Measurements from ENCODE around the gene KDM6A.
"Not testable (repeated sequence)": the region's sequence is repeated elsewhere in the genome, so short reads cannot be mapped to it uniquely, and the experiment has no call there.

Gene KDM6A

DNA sequence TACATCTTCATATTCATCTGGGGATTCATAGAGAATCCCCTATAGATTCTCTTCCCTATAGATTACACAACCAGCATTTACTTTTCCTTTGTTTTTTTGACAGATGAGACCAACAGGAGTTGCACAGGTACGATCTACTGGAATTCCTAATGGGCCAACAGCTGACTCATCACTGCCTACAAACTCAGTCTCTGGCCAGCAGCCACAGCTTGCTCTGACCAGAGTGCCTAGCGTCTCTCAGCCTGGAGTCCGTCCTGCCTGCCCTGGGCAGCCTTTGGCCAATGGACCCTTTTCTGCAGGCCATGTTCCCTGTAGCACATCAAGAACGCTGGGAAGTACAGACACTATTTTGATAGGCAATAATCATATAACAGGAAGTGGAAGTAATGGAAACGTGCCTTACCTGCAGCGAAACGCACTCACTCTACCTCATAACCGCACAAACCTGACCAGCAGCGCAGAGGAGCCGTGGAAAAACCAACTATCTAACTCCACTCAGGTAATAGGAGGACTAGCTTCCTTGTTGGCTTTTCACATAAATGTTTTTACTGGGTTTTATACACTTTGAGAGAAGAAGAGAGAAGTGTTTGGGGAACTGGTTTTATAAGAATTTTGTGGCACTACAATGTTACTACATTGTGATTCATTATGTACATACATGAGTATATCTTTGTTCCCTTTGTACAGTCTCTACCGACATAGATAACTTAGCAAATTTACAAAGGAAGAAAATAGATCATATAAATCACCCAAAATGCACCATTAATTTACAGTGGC is 190.5 kb downstream of the KDM6A start:
- DNase-seq, result no peak
- no peak for TF ChIP-seq POLR2A (IDR thresholded peaks at IDR 0.05; ENCODE audit: low read length)
- no peak for TF ChIP-seq GATA1 (IDR thresholded peaks at IDR 0.05; ENCODE audit: low read depth, low read length)

DNA sequence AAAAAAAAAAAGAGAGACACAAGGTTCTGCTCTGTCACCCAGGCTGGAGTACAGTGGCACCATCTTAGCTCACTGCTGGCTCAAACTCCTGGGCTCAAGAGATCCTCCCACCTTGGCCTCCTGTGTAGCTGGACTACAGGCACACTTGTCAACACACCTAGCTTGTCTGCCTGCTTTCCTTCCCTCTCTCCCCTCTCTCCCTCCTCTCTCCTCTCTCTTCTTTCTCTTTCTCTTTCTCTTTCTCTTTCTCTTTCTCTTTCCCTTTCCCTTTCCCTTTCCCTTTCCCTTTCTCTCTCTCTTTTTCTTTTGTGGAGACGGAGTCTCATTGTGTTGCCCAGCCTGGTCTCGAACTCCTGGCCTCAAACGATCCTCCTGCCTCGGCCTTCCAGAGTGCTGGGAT is 195.6 kb downstream of the KDM6A start:
- DNase-seq, result peak; percentile 12 to 50
- TF ChIP-seq POLR2A (IDR thresholded peaks at IDR 0.05; ENCODE audit: low read length), result no peak
- no peak for TF ChIP-seq GATA1 (IDR thresholded peaks at IDR 0.05; ENCODE audit: low read depth, low read length)

DNA sequence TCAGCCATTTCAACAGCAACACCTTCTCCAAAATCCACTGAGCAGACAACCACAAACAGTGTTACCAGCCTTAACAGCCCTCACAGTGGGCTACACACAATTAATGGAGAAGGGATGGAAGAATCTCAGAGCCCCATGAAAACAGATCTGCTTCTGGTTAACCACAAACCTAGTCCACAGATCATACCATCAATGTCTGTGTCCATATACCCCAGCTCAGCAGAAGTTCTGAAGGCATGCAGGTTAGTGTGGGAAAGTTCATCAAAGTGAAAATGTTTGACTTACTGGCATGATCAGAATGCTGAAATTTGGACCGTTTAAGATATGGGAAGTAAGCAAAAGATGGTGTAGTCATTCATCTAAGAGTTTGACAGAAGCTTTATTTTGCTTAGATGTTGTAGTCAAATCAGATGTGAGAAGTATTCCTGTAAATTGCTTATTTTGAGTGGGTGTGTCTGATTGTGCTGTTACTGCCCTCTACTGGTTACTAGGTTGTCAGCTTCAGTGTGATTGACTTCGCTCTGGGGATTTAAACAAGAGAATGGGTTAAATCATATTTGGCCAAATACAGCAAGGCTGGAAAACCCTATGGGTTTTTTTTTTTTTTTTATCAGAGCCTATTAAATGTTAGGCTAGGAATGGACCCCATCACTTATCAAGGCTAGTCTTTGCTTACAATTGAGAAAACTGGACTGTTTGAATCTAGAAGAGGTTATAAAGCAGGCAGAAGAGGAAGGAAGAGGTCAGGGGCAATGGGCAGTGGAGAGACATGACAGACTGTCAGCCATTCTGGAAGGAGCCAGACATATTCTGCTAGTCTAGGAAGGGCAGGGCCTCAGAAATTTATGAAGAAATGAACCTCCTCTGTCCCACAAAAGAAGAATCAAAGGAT is 197.4 kb downstream of the KDM6A start:
- DNase-seq, result peak; percentile 59 to 74
- TF ChIP-seq POLR2A (IDR thresholded peaks at IDR 0.05; ENCODE audit: low read length) (no peak), GATA1 (IDR thresholded peaks at IDR 0.05; ENCODE audit: low read depth, low read length) (no peak)

DNA sequence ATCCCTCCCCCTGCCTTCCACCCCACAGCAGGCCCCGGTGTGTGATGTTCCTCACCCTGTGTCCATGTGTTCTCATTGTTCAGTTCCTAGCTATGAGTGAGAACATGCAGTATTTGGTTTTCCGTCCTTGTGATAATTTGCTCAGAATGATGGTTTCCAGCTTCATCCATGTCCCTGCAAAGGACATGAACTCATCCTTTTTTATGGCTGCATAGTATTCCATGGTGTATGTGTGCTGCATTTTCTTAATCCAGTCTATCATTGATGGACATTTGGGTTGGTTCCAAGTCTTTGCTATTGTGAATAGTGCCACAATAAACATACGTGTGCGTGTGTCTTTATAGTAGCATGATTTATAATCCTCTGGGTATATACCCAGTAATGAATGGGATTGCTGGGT is 200.0 kb downstream of the KDM6A start:
- not testable (repeated sequence) for DNase-seq

DNA sequence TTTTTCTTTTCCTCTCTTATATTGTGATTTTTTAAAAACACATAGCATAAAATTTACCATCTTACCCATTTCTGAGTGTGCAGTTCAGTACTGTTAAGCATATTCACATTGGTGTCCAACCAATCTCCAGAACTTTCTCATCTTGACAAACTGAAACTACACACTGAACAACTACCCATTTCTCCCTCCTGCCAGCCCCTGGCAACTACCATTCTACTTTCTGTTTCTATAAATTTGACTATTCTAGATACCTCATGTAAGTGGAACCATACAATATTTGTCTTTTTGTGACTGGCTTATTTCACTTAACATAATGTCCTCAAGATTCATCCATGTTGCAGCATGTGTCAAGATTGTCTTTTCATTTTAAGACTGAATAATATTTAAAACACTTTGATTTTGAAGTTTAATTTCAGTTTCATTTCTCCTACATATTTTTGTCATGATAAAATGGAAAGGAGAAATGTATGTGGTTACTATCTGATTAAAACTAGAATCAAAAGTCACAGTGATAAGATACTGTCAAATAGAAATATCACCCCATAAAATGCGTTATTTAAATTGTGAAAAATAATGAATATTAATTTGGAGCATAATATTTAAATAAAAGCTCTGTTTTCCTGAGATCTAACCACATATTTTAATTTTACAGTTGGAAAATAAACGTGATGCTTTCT is 204.9 kb downstream of the KDM6A start:
- no peak for DNase-seq
- TF ChIP-seq GATA1 (IDR thresholded peaks at IDR 0.05; ENCODE audit: low read depth, low read length) (no peak), POLR2A (IDR thresholded peaks at IDR 0.05; ENCODE audit: low read length) (no peak)

DNA sequence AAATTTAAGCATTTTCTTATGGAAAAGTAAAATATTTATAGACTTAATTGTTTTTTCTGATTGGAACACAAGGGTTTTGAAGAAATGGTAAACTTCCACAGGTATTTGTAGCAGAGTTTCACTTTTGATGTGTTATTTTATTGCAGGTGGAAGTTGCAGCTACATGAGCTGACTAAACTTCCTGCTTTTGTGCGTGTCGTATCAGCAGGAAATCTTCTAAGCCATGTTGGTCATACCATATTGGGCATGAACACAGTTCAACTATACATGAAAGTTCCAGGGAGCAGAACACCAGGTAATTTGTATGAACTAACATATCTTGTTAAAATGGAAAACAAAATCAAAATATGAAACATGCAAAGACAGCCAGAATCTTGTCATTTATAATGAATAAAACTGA is 210.3 kb downstream of the KDM6A start:
- no peak for DNase-seq
- no peak for TF ChIP-seq POLR2A (IDR thresholded peaks at IDR 0.05; ENCODE audit: low read length)
- TF ChIP-seq GATA1 (IDR thresholded peaks at IDR 0.05; ENCODE audit: low read depth, low read length), result no peak

DNA sequence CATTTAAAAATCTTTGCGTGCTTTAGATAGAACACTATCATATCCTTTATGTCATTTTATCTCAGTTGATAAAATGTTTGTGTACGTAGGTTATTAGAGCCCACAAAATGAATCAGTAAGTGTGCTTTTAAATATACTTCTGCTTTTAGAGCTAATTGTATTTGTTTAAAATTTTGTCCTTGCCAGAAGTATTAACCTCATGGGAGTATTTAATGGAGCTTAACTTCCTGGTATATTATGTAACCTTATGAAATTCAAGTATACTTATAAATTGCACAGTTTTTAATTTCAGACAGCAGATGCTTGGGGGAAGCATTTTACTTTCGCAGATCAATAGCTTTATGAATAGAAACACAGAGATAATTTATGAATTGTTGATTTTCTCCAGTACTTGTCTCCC is 237.5 kb downstream of the KDM6A start:
- TF ChIP-seq POLR2A (IDR thresholded peaks at IDR 0.05; ENCODE audit: low read length), result no peak
- no peak for TF ChIP-seq GATA1 (IDR thresholded peaks at IDR 0.05; ENCODE audit: low read depth, low read length)

DNA sequence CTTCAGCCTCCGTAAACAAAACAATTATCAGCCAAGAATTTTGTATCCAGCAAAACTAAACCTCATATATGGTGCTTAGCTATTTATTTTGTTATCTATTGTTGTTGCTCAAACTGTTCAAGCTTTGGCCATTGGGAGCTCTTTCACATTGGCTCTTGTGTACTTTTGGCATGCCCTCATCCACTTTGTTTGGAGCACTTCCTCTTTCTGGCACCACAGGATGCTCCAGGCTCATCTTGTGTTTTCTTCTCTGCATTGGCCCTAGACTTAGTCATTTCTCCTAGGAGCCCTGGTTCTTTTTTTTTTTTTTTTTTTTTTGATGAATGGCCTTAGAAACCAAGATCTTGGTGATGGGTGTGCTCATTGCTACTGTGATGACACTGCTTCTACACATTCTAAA is 253.2 kb downstream of the KDM6A start:
- TF ChIP-seq GATA1 (IDR thresholded peaks at IDR 0.05; ENCODE audit: low read depth, low read length) (no peak), POLR2A (IDR thresholded peaks at IDR 0.05; ENCODE audit: low read length) (no peak)

More for the DNA sequence above, 237.5 kb downstream of the KDM6A start:
- DNase-seq, result no peak

DNA sequence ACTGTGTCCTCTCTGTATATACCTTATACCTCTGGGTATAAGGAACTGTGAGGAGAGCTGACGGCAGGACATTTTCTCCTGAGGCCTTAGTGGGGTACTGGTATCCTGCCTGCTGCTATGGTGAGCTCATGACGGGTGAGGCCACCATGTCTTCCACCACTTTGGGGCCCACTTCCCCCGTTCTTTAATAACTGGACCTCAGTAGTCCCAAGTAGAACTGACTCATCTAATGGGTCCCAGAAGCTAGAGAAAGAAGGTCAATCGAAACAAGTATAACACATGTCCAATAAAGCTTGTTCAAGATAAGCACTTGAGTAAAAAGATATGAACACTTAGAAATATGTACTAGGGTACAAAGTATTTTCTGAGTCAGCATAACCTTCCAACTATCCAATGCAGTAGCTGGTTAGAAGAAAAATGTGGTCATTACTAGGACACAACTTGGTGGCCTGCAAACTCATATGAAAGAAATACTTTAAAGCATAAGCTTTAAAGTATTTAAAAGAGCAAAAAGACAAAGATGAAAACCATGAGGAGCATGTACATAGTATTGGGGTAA is 256.0 kb downstream of the KDM6A start:
- DNase-seq, result no peak
- TF ChIP-seq POLR2A (IDR thresholded peaks at IDR 0.05; ENCODE audit: low read length), result no peak
- TF ChIP-seq GATA1 (IDR thresholded peaks at IDR 0.05; ENCODE audit: low read depth, low read length), result no peak

More for the DNA sequence above, 253.2 kb downstream of the KDM6A start:
- DNase-seq, result no peak

DNA sequence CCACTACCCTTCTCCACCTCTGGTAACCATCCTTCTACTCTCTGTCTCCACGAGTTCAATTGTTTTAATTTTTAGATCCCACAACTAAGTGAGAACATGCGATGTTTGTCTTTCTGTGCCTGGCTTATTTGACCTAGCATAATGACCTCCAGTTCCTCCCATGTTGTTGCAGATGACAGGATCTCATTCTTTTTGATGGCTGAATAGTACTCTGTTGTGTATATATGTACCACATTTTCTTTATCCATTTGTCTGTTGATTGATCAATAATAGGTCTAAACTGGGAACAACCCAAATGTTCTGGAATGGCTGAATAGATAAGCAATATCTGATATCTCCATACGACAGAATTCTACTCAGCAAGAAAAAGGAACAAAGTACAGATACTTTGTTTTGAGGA is 260.5 kb downstream of the KDM6A start:
- TF ChIP-seq GATA1 (IDR thresholded peaks at IDR 0.05; ENCODE audit: low read depth, low read length), result no peak
- no peak for TF ChIP-seq POLR2A (IDR thresholded peaks at IDR 0.05; ENCODE audit: low read length)

DNA sequence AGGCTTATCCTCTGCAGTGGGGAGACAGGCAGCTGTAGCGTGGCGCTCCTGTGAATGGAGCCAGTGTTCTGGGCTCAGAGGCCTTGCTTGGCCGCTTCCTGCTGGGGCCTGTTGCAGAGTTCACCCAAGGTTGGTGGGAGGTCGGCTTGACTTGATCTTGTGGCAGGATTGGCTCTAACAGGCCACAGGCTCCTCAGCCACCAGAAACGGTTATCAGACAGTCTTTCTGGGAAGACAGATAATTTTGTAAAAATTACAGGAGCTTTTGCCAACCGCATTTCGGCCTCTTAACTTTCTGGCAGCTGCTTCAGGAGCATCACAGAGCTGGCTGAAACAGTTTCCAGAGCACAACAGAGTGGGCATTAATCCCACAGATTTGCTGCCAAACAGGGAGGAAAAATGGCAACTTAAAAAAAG is 261.3 kb downstream of the KDM6A start:
- TF ChIP-seq POLR2A (IDR thresholded peaks at IDR 0.05; ENCODE audit: low read length) (no peak), GATA1 (IDR thresholded peaks at IDR 0.05; ENCODE audit: low read depth, low read length) (no peak)
- DNase-seq, result no peak

More for the DNA sequence above, 260.5 kb downstream of the KDM6A start:
- no peak for DNase-seq

DNA sequence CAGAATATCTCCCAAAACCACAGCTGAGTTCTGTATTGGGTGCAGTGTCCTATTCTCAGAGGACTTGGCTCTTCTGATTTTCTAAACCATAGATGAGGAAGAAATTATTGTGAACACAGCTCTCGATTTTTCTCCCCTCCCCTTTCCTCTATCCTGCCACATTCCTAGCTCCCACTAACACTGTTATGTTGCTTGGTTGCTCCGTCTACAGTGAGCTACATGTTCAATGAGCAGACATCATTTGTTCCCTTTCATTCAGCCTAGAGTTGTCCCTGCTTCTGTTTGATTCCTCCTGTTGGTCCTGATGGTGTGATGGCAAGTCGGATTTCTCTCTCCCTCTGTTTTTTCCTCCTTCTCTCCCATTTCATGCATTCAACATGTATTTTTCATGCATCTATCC is 261.8 kb downstream of the KDM6A start:
- no peak for DNase-seq
- TF ChIP-seq GATA1 (IDR thresholded peaks at IDR 0.05; ENCODE audit: low read depth, low read length) (no peak), POLR2A (IDR thresholded peaks at IDR 0.05; ENCODE audit: low read length) (no peak)

DNA sequence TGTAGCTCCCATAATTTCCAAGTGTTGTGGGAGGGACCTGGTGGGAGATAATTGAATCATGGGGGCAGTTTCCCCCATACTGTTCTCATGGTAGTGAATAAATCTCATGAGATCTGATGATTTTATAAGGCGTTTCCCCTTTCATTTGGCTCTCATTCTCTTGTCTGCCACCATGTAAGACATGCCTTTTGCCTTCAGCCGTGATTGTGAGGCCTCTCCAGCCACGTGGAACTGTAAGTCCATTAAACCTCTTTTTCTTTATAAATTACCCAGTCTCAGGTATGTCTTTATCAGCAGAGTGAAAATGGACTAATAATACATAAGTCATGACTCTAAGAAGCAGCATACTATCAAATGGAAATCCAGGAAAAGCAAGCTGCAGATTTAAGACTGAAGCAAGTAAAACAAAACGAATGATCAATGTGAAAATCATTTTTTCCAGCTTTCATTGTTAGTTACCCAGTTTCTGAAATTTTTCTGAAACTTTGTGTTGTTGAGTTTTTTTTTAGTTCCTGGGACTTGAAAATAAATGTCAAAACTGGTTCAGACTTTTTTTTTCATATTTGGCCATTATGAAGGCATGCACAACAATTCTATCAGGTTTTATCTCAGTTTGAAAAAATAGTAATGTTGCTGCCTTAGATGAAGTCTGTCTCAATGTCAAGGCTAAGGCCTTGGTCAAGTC is 262.5 kb downstream of the KDM6A start:
- DNase-seq, result not testable (repeated sequence)

All from erythroblast (primary cell).